Adrenal gland (tissue), 12 donors: ENCODE results near the gene PRADC1. TPM values are rescaled to one million over a fixed set of nuclear protein-coding genes. Genes with fewer than 3 reads are reported as not detected.
"Not testable (repeated sequence)": the region's sequence is repeated elsewhere in the genome, so short reads cannot be mapped to it uniquely, and the experiment has no call there.

Experiments used
- DNase-seq, 7 donors: peaks; one replicate each; pipeline ENCODE4 v3.0.0-alpha.2; 2019 to 2020
- H3K27ac ChIP-seq, 5 donors: fragments of 200-600 bp; sonication (generic) in 4 of 5; 1 replicate in 3 of 5; 2 replicates in 2 of 5; pipeline versions ENCODE4 v1.5.1 to v1.8.0; 2016 to 2020; ENCODE audit warnings: mild to moderate bottlenecking in 1 of 5
- H3K27me3 ChIP-seq: fragments of 200-600 bp; 2 replicates; pipeline ENCODE4 v1.8.0; 2021
- H3K36me3 ChIP-seq, 2 donors: fragments of 200-600 bp; replicated peaks in 1 of 2; 1 replicate in 1 of 2; 2 replicates in 1 of 2; pipeline versions ENCODE4 v1.5.1 to v1.8.0; 2018 to 2022
- H3K4me1 ChIP-seq, 2 donors: fragments of 200-600 bp; replicated peaks in 1 of 2; 1 replicate in 1 of 2; 2 replicates in 1 of 2; pipeline versions ENCODE4 v1.5.1 to v1.8.0; 2018 to 2021
- H3K4me3 ChIP-seq, 4 donors: fragments of 200-600 bp; sonication (generic) in 3 of 4; one replicate each; pipeline ENCODE4 v1.5.1; 2016 to 2018
- H3K9me3 ChIP-seq, 3 donors: fragments of 200-600 bp; sonication (generic) in 1 of 3; replicated peaks in 1 of 3; 1 replicate in 2 of 3; 2 replicates in 1 of 3; pipeline versions ENCODE4 v1.5.1 to v1.8.0; 2016 to 2021
- POLR2A ChIP-seq, 2 donors: fragments of 450-650 bp; IDR thresholded peaks; one replicate each; pipeline ENCODE4 v1.6.1; 2017; ENCODE audit warnings: antibody characterized with exemption in 2 of 2, mild to moderate bottlenecking in 2 of 2, moderate library complexity in 1 of 2
- WGBS, 4 donors: extraction: QIAGEN DNeasy Blood & Tissue Kit in 2 of 4; methylation state at CpG; one replicate each; pipeline versions ENCODE4 v1.1.5 to v1.1.7; 2013 to 2017; 5-methylcytosine and 5-hydroxymethylcytosine counted together
- intact Hi-C, 2 donors: fragments of 100-400 bp; cut with DNase I; formaldehyde crosslinking; loops; one replicate each; pipeline versions ENCODE4 v1.14.1 to v1.15.0; 2022 to 2023
- polyA plus RNA-seq, 3 donors: library from polyadenylated mRNA; stranded (reverse); fragments of 200-250 nt in 2 of 3; fragments of 350-450 nt in 1 of 3; fragmentation: Illumina TruSeq in 1 of 3; extraction: RNeasy Lipid Tissue Mini Kit (QIAGEN cat#74804) in 1 of 3; gene quantifications; one replicate each; pipeline ENCODE4 v1.2.3, GENCODE V29; 2013 to 2014
- total RNA-seq, 9 donors: library from RNA; depleted of rRNA in 4 of 9; stranded (reverse); fragments of >200 nt in 4 of 9; fragments of 120-200 nt in 1 of 9; fragmentation: NEBNext Ultra II Directional in 1 of 9; extraction: Animal tissue kit (Norgen Biotek cat#: 25700) in 1 of 9; gene quantifications; one replicate each; pipeline versions ENCODE4 v1.1.0 to v1.2.4, GENCODE V29; 2013 to 2023
- TF ChIP-seq, protein P1 (sequence below), 6 experiments: fragments of 450-650 bp in 4 of 6; fragments of 200-600 bp in 2 of 6; sonication (generic) in 1 of 6; IDR thresholded peaks; 1 replicate in 5 of 6; 2 replicates in 1 of 6; pipeline versions ENCODE4 v1.5.1 to v1.8.0; 2016 to 2021; ENCODE audit warnings: antibody characterized with exemption in 6 of 6, mild to moderate bottlenecking in 2 of 6, moderate library complexity in 1 of 6
- donor health status: healthy with polysubstance abuse.
- donor health status: Bipolar disorder and iron deficiency.
- donor health status: DM: yes; HTN: yes; CAD: no.
- donor health status: DM: no; HTN: no; CAD: no.
- donor health status: DM: no; HTN: no; CAD: no.
- donor health status: DM: yes; HTN: yes; CAD: no.

PRADC1 gene
- total and polyA plus RNA-seq, 12 donors, result 24.4 to 76.3 (median 35.8) TPM

DNA sequence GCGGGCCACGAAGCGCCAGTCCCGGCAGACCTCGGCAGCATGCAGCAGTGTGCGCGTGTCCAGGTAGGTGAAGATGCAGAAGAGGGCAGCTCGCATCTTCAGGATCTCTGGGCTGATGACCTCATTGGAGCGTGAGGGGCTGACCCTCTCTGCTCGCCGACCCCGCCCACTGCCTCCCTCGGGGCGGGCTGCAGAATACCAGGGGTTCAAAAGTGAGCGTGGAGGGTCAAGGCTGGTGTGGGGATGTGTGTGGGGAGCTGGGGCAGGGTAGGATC lies 31.2 kb upstream of the PRADC1 start:
- Histone ChIP-seq H3K4me3 (no peak overlapping the region), H3K27me3 (peaks cover 7% of the 10 kb centered on the region), H3K36me3 (no peaks in the 10 kb centered on the region), H3K4me1 (no peaks in the 10 kb centered on the region), H3K27ac (no peak overlapping the region), H3K9me3 (no peaks in the 10 kb centered on the region)
- TF ChIP-seq, protein P1, sequence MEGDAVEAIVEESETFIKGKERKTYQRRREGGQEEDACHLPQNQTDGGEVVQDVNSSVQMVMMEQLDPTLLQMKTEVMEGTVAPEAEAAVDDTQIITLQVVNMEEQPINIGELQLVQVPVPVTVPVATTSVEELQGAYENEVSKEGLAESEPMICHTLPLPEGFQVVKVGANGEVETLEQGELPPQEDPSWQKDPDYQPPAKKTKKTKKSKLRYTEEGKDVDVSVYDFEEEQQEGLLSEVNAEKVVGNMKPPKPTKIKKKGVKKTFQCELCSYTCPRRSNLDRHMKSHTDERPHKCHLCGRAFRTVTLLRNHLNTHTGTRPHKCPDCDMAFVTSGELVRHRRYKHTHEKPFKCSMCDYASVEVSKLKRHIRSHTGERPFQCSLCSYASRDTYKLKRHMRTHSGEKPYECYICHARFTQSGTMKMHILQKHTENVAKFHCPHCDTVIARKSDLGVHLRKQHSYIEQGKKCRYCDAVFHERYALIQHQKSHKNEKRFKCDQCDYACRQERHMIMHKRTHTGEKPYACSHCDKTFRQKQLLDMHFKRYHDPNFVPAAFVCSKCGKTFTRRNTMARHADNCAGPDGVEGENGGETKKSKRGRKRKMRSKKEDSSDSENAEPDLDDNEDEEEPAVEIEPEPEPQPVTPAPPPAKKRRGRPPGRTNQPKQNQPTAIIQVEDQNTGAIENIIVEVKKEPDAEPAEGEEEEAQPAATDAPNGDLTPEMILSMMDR (IDR thresholded peaks at IDR 0.05), result no peak
- TF ChIP-seq POLR2A (IDR thresholded peaks at IDR 0.05), result no peak
- no peak for DNase-seq
- intact Hi-C loops, result no loop called here
- WGBS, 4 donors, result 91 to 92% (median 91%) methylated on average over 8 to 15 of the region's 15 CpGs

DNA sequence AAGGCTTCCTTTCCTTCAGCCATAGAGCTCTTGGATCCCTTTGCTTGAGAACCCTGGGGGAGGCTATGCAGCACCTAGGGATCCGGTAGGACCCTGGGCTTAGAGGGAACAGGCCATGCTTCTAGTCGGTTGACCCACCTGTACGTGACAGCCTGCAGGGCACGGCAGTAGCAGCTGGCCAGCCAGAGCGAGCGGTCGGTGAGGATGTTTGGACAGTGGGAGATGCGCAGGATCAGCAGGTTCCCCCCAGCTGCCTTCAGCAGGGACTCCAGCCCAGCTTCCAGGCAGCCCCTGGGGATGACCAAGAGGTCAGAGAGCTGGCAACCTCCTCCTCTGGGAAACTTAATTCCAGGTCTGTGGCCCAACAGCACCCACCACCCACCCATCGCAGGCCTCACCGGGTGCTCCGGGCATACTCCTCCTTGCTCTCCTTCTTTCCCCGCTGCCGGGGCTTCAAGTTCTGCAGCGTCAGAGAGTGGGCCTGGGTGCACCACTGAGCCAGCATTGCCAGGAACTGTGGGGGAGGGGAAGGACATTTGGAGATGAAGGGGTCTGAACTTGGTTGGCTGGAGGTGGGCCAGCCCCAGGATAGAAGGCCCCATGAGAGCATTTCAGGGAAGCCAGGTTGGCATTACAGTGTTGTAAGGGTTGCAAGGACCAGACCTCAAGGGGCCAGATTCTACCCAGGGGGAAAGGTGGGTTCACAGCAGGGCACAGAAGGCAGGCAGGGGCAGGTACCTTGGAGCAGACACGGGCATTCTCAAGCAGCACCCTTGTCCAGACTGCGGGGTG lies 30.7 kb upstream of the PRADC1 start:
- WGBS, 4 donors, result 90 to 96% (median 93%) methylated on average over 12 to 16 of the region's 16 CpGs
- Histone ChIP-seq H3K9me3 (no peaks in the 10 kb centered on the region), H3K4me3 (no peak overlapping the region), H3K27me3 (peaks cover 6% of the 10 kb centered on the region), H3K4me1 (no peaks in the 10 kb centered on the region), H3K27ac (no peak overlapping the region), H3K36me3 (no peaks in the 10 kb centered on the region)
- TF ChIP-seq, protein P1 (IDR thresholded peaks at IDR 0.05), result no peak
- no peak for TF ChIP-seq POLR2A (IDR thresholded peaks at IDR 0.05)
- DNase-seq, result no peak
- intact Hi-C loops, result no loop called here

DNA sequence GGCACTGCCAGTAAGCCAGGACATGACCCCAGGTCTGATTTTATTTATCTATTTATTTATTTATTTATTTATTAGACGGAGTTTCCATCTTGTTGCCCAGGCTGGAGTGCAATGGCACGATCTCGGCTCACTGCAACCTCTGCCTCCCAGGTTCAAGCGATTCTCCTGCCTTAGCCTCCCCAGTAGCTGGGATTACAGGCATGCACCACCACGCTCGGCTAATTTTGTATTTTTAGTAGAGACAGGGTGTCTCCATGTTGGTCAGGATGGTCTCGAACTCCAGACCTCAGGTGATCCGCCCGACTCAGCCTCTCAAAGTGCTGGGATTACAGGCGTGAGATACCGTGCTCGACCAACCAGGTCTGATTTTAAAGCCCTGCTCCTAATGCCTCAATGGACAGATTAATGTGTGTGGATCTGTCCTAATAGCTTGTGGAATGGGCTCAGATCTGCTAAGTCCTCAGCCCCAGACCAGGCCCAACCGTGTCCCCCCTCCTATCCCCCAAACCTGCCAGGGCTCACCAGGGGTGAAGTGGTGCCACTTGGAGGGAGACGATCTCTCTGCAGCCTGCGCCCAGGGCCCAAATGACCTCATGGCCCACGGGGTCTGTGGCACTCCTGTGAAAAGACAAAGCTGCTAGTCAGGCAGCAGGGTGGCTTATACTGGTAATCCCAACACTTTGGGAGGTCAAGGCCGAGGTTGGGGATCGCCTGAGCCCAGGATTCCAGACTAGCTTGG lies 29.8 kb upstream of the PRADC1 start:
- H3K27ac ChIP-seq, H3K27me3 ChIP-seq, H3K36me3 ChIP-seq, H3K4me3 ChIP-seq, DNase-seq, H3K4me1 ChIP-seq, intact Hi-C loops, H3K9me3 ChIP-seq: not testable (repeated sequence)
- WGBS, 4 donors, result 89 to 91% (median 90%) methylated on average over 17 to 18 of the region's 18 CpGs

DNA sequence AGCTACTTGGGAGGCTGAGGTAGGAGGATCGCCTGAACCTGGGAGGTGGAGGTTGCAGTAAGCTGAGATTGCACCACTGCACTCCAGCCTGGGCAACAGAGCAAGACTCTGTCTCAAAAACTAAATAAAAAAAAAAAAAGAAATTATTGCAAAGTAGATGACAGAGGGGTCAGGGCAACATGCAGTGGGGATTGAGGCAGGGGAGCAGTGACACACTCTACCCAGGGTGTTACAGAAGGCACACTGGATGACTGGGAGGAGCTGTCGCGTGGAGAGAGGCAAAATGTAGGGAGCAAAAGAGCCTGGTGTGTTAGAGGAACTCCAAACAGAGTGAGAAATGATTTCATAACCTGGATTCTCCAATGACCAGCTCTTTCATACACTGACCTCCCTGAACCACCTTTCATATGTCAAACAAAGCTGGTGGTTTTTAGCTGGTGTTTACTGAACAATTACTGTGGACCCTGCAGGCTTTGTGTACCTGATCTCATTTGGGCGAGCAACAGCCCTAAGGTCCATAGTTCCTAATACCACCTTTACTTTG lies 29.1 kb upstream of the PRADC1 start:
- Histone ChIP-seq H3K4me1 (no peaks in the 10 kb centered on the region), H3K36me3 (no peaks in the 10 kb centered on the region), H3K27ac (no peak overlapping the region), H3K9me3 (no peaks in the 10 kb centered on the region), H3K27me3 (no peaks in the 10 kb centered on the region), H3K4me3 (no peak overlapping the region)
- 83 to 90% (median 88%) methylated on average over 4 of the region's 4 CpGs for WGBS, 4 donors
- no peak for TF ChIP-seq POLR2A (IDR thresholded peaks at IDR 0.05)
- TF ChIP-seq, protein P1 (IDR thresholded peaks at IDR 0.05), result no peak
- intact Hi-C loops, result no loop called here
- no peak for DNase-seq
